ENCODE measurements around the gene CELF2.

CELF2 gene

DNA sequence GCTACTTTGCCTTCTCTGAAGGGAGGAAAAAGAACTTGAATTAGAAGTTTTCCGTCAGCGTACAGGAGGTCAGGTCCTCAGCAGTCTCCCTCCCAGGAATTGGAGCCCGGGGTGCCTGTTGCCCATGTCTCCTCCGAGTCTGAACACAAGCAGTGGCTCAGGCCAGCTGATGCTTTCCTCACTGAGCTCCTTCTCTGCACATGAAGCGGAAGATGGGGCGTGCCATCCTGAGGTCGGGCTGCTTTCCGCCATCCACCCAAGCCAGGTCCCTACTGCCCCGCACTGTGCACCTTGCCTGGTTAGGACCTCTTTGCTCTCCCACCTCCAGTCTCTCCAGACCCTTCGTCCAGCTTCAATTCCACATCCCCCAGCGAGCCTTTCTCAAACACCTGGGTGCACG, 237.5 kb downstream of the CELF2 start:
- CTCF ChIA-PET: no interaction called here

DNA sequence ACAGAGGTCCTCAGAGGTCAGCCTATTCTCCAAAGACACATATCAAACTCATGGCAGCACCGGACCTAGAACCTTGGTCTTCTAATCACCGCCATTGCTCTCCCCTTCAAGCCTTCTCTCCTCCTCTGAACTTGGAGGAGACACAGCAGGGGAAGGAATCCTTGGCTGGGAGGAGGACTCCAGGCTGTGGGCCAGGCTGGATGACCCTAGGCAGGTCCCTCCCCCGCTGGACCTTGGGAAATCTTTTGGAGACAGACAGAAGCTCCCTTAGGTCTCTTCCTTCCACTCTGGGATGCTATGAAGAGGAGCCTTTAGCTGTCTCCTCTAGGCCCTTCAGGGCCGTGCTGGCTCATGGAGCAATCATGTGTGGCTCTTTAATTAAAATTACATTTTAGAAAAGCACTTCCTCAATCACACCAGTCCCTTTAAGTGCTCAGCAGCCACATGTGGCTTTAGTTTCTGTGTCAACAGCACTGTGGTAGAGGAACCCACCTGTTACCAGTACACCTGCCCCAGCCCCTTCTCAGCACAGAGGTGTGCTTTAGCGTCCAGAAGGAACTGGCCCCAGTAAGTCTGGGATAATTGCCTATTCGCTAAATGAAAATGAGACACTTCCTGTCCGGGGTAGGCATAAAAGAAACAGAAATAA, 238.2 kb downstream of the CELF2 start:
- ChIA-PET CTCF (interaction anchor here (0.7 kb wide), 1 partner anchor 1929 kb away, joined by 7 read pairs; no protein-coding TSS in a partner anchor), POLR2A (ENCODE audit: low non-redundant PET) (interaction anchor here (0.6 kb wide), 1 partner anchor 64 kb away, joined by 5 read pairs; no protein-coding TSS in a partner anchor)
- TF ChIP-seq, protein P1, sequence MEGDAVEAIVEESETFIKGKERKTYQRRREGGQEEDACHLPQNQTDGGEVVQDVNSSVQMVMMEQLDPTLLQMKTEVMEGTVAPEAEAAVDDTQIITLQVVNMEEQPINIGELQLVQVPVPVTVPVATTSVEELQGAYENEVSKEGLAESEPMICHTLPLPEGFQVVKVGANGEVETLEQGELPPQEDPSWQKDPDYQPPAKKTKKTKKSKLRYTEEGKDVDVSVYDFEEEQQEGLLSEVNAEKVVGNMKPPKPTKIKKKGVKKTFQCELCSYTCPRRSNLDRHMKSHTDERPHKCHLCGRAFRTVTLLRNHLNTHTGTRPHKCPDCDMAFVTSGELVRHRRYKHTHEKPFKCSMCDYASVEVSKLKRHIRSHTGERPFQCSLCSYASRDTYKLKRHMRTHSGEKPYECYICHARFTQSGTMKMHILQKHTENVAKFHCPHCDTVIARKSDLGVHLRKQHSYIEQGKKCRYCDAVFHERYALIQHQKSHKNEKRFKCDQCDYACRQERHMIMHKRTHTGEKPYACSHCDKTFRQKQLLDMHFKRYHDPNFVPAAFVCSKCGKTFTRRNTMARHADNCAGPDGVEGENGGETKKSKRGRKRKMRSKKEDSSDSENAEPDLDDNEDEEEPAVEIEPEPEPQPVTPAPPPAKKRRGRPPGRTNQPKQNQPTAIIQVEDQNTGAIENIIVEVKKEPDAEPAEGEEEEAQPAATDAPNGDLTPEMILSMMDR (conservative IDR thresholded peaks at IDR 0.05; ENCODE audit: low read depth): no peak
- H3K27ac ChIP-seq: no peak overlapping the region
- DNase-seq (ENCODE audit: low spot score): no peak

More for the DNA sequence above, 237.5 kb downstream of the CELF2 start:
- no peak overlapping the region for H3K27ac ChIP-seq
- POLR2A ChIA-PET (ENCODE audit: low non-redundant PET): no interaction called here
- TF ChIP-seq, protein P1 (conservative IDR thresholded peaks at IDR 0.05; ENCODE audit: low read depth): no peak
- DNase-seq (ENCODE audit: low spot score): no peak

DNA sequence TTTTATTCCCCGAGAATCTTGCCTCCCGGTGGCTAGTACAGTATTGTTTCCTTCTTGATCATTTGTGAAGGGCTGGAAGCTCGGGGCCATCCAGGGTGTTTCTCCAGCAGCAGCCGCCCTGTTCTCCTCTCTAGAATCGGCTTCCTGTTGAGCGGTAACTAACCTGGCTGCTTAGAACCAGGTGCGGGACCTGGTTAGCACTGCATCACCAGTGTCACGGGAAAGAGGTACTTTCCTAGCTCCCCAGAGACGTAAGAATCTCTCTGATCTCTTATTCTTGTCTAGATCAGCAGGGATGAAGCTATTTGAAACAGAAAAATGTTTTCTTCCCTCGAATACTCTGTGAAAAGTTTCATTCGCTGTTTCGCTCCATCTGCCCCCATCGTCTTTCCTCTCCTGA, 239.2 kb downstream of the CELF2 start:
- ChIA-PET CTCF (no interaction called here), POLR2A (ENCODE audit: low non-redundant PET) (no interaction called here)
- TF ChIP-seq, protein P1 (conservative IDR thresholded peaks at IDR 0.05; ENCODE audit: low read depth): no peak
- no peak overlapping the region for H3K27ac ChIP-seq
- no peak for DNase-seq (ENCODE audit: low spot score)

DNA sequence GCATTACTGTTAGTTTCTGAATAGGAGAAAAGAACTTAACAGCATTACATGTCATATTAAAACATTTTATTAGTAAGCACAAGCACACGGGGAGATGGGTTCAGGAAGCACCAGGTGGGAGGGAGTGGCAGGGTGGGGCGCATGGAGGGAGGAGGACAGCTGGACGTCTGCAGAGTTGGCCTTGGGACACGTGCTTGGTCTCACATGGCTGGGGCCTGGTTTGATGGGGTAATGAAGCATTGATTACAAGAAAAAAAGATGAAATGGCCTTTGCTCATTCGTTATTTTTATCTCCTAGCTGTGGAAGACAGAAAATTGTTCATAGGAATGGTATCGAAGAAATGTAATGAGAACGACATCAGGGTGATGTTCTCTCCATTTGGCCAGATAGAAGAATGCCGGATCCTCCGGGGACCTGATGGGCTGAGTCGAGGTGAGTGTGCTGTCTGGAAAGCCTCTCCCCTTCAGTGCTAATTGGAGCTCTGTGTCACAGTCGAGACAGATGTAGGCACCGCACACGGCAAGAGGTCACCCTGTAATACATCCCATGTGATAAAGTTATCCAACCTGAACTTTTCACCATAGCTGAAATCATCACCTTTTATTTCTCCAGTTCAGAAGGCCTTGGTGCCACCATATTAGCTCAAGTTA, 239.9 kb downstream of the CELF2 start:
- no peak overlapping the region for H3K27ac ChIP-seq
- TF ChIP-seq, protein P1 (conservative IDR thresholded peaks at IDR 0.05; ENCODE audit: low read depth): no peak
- CTCF ChIA-PET: no interaction called here
- DNase-seq (ENCODE audit: low spot score): no peak
- POLR2A ChIA-PET (ENCODE audit: low non-redundant PET): no interaction called here

DNA sequence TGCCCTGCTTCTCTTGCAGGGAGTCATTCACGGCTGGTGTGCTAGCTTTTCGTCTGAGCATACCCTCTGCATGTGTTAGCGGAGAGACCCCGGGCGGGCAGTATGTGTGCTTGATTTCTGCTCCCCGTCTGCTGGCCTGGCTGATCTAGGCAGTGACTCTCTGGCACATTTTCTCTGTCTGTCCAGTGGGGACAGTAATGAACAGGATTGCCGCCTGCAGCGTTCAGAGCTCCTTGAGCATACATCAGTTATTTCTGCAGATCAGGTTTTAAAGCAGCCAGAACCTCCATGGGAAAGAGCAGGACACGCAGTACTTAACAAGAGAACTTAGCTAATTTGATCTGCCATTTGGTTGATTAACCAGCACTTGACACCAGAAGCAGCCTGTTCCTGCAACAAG, 242.5 kb downstream of the CELF2 start:
- ChIA-PET POLR2A (ENCODE audit: low non-redundant PET) (no interaction called here), CTCF (no interaction called here)
- no peak for DNase-seq (ENCODE audit: low spot score)
- TF ChIP-seq, protein P1 (conservative IDR thresholded peaks at IDR 0.05; ENCODE audit: low read depth): no peak
- H3K27ac ChIP-seq: no peak overlapping the region

DNA sequence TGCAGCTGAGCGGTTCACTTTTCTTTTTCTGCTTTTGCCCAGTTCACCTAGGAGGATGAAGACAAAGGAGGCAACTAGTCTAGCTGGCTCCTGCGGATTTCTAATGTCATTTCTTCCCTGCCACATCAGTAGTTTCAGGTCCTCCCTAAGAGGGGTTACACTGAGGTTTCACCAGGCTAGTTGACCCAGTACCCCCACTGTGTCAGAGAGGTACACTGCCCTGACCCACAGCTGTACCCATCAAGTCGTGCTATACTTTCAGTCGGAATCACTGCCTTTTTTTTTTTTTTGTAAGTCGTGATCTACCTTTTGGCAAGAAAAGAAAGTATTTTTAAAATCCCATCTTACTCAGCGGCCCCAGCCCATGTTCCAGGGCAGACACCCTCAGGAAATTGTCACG, 243.5 kb downstream of the CELF2 start:
- POLR2A ChIA-PET (ENCODE audit: low non-redundant PET): no interaction called here
- no peak overlapping the region for H3K27ac ChIP-seq
- DNase-seq (ENCODE audit: low spot score): no peak
- TF ChIP-seq, protein P1 (conservative IDR thresholded peaks at IDR 0.05; ENCODE audit: low read depth): no peak
- CTCF ChIA-PET: no interaction called here

All from RWPE1 (cell line).